Keratinocyte (primary cell): ENCODE data around the gene G6PC3.

ENCODE experiments used
- EZH2 ChIP-seq: IDR thresholded peaks from one replicate; pipeline ENCODE4 v1.6.1; 2012; ENCODE audit warnings: inconsistent platforms, mild to moderate bottlenecking, low read length, moderate library complexity
- TF ChIP-seq, protein P1 (sequence below), 3 experiments: IDR thresholded peaks in 1 of 3; conservative IDR thresholded peaks in 1 of 3; optimal IDR thresholded peaks in 1 of 3; 2 replicates in 2 of 3; 3 replicates in 1 of 3; pipeline versions ENCODE3 to v1.5.1; 2011; ENCODE audit warnings: low read length in 3 of 3, mild to moderate bottlenecking in 3 of 3, moderate library complexity in 2 of 3, control low read depth in 1 of 3, inconsistent platforms in 1 of 3; ENCODE audit not compliant: insufficient read depth in 2 of 3; ENCODE audit errors: extremely low read depth in 1 of 3

DNA sequence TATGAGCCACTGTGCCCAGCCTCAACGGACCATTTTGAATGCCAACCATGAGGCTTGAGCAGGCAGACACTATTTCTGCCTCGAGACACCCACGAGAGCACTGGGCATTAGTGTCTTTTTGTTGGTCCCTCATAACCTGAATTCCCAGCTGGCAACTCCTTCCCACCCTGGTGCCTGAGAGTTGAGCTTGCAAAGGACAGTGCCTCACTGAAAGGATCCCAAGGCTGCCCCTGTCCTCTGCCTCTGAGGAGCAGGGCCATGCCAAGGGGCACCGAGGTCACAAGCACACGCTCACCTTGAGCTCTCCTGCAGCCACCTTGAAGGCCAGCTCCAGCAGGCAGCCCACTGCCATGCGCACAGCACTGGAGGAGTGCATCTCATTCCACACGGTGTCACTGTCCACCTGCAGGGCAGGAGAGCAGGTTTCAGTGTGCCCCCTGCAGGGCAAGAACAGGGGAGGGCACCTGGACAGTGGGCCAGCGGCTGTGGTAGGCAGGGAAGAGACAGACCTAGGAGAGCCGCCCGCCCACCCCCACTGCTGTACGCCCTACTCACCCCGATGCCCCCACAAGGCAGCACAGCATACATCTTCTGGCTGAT lies 12.8 kb downstream of the G6PC3 start:
- TF ChIP-seq, protein P1, sequence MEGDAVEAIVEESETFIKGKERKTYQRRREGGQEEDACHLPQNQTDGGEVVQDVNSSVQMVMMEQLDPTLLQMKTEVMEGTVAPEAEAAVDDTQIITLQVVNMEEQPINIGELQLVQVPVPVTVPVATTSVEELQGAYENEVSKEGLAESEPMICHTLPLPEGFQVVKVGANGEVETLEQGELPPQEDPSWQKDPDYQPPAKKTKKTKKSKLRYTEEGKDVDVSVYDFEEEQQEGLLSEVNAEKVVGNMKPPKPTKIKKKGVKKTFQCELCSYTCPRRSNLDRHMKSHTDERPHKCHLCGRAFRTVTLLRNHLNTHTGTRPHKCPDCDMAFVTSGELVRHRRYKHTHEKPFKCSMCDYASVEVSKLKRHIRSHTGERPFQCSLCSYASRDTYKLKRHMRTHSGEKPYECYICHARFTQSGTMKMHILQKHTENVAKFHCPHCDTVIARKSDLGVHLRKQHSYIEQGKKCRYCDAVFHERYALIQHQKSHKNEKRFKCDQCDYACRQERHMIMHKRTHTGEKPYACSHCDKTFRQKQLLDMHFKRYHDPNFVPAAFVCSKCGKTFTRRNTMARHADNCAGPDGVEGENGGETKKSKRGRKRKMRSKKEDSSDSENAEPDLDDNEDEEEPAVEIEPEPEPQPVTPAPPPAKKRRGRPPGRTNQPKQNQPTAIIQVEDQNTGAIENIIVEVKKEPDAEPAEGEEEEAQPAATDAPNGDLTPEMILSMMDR (optimal IDR thresholded peaks at IDR 0.05 in 1 of 3, IDR thresholded peaks at IDR 0.05 in 1 of 3, conservative IDR thresholded peaks at IDR 0.05 in 1 of 3; ENCODE audit: extremely low read depth in 1 of 3, insufficient read depth in 2 of 3, low read length in 3 of 3), result peak; percentile 33 to 89 (median 48)
- no peak for TF ChIP-seq EZH2
